BE2C (cell line): Measurements from ENCODE around the gene SGK1.
A peak's percentile ranks its signal among the peaks of the same experiment; 100 is the strongest.

Source experiments
- DNase-seq: peaks from one replicate; pipeline ENCODE4 v3.0.0-alpha.2; 2020
- H3K27me3 ChIP-seq: fragments of 250-450 bp; sonication (Bioruptor Pico); 2 replicates; pipeline ENCODE4 v1.5.1; 2020; ENCODE audit warnings: mild to moderate bottlenecking
- H3K36me3 ChIP-seq: fragments of 250-450 bp; sonication (Bioruptor Pico); 2 replicates; pipeline ENCODE4 v1.5.1; 2020; ENCODE audit warnings: mild to moderate bottlenecking
- H3K4me1 ChIP-seq: fragments of 250-450 bp; sonication (Bioruptor Pico); 2 replicates; pipeline ENCODE4 v1.5.1; 2020
- H3K4me3 ChIP-seq: 2 replicates; pipeline ENCODE4 v1.5.1; 2011; ENCODE audit warnings: low read depth, low read length
- H3K9me3 ChIP-seq: fragments of 250-450 bp; sonication (Bioruptor Pico); 2 replicates; pipeline ENCODE4 v1.5.1; 2020
- CTCF ChIP-seq: IDR thresholded peaks from 2 replicates; pipeline ENCODE4 v1.5.1; 2012; ENCODE audit warnings: mild to moderate bottlenecking, low read depth, low read length

SGK1 gene

GRCh38 chr6:134316733-134317431 lies 1.0 kb downstream of the SGK1 start:
- H3K4me1 ChIP-seq, result no peaks in the 10 kb centered on the region
- H3K9me3 ChIP-seq, result no peaks in the 10 kb centered on the region
- no peak for DNase-seq
- no peaks in the 10 kb centered on the region for H3K36me3 ChIP-seq
- TF ChIP-seq CTCF, result no peak
- no peaks in the 10 kb centered on the region for H3K27me3 ChIP-seq
- peak overlapping the region; percentile 77 for H3K4me3 ChIP-seq

GRCh38 chr6:134315974-134316441 lies 1.9 kb downstream of the SGK1 start:
- Histone ChIP-seq H3K36me3 (no peaks in the 10 kb centered on the region), H3K9me3 (no peaks in the 10 kb centered on the region), H3K4me1 (no peaks in the 10 kb centered on the region), H3K27me3 (no peaks in the 10 kb centered on the region), H3K4me3 (no peak overlapping the region)
- no peak for TF ChIP-seq CTCF
- DNase-seq, result no peak

DNA sequence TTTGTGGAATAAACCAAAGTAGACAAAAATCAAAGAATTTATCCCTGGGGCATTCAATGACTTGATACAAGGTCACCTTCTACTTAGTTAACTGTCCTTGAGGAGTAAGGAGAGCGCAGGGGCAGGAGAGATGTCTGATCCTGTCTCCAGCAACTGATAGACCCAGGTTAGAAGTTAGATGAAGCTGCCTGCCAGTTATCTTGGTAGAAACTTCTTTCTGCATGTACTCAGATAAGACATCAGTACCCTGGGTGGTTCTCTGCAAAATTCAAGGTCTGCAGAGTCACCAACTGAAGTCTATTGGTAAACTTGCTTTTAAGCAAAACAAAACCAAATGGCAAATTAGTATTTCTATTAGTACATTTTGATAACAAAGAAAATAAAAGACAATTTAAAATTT lies 2.7 kb downstream of the SGK1 start:
- Histone ChIP-seq H3K36me3 (no peaks in the 10 kb centered on the region), H3K9me3 (no peaks in the 10 kb centered on the region), H3K4me3 (no peak overlapping the region), H3K4me1 (no peaks in the 10 kb centered on the region), H3K27me3 (no peaks in the 10 kb centered on the region)
- DNase-seq, result no peak
- no peak for TF ChIP-seq CTCF

DNA sequence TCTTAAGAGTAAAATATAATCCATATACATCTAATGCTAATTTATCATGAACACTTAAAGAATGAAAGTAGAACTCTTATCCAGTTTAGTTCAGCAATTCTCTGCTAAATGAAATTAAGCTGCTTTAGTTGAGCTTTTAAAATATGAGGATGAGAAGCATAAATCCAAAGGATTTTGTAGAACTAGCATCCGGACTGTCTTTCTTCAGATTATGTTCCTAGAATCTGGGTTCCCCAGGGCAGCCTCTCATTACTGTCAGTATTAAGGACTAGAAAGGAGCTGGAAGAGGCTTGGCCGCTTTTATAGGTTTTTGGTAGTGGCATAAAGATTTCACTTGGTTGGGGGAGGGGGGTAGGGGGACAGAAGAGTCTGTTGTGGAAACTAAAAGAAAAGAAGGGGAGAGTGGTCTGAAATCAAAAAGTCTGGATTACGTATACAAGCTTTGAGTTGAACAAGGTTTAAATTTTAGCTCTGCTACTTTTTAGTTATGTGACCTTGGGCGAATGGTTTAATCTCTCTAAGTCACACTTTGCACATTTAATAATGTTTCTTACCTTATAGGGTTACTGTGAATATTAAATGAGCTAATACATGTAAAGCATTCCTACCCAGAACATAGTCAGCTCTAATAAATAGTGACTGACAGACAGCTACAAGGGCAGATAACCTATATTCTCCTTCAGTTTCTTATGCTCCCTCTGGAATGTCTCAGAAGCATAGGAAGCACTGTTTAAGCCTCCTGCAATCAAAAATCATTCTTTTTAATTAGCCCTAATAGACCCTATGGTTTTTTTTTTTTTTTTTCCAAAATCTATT lies 3.7 kb downstream of the SGK1 start:
- no peak for TF ChIP-seq CTCF
- H3K4me1 ChIP-seq, result no peaks in the 10 kb centered on the region
- no peak for DNase-seq
- no peaks in the 10 kb centered on the region for H3K9me3 ChIP-seq
- no peaks in the 10 kb centered on the region for H3K27me3 ChIP-seq
- no peak overlapping the region for H3K4me3 ChIP-seq
- H3K36me3 ChIP-seq, result no peaks in the 10 kb centered on the region

GRCh38 chr6:134312038-134312660 lies 5.8 kb downstream of the SGK1 start:
- H3K4me3 ChIP-seq, result no peak overlapping the region
- DNase-seq, result no peak
- no peaks in the 10 kb centered on the region for H3K4me1 ChIP-seq
- H3K9me3 ChIP-seq, result no peaks in the 10 kb centered on the region
- TF ChIP-seq CTCF, result no peak
- H3K27me3 ChIP-seq, result no peaks in the 10 kb centered on the region
- no peaks in the 10 kb centered on the region for H3K36me3 ChIP-seq
